HCT116 (cell line): ENCODE measurements around the gene TET3. TPM values are rescaled to one million over a fixed set of nuclear protein-coding genes. Genes with fewer than 3 reads are reported as not detected.

Experiments
- ATAC-seq: fragments of 200-7000 bp; cut with Tn5 transposase; 2 replicates; pipeline ENCODE4 v1.9.1; 2020; ENCODE audit warnings: mild to moderate bottlenecking, moderate library complexity
- BruUV-seq: library from RNA; stranded (reverse); fragments of 400-500 nt; replicated peaks from 2 replicates; lab custom pipeline; 2021; lab: Mats Ljungman, UMichigan
- CTCF ChIA-PET: fragments of 300-600 bp; sonication (Branson Sonifier 250); formaldehyde crosslinking; loops from one replicate; lab custom pipeline; 2021; ENCODE audit warnings: antibody characterized with exemption; lab: Charles Lee
- POLR2A ChIA-PET: fragments of 300-600, 350-600 bp; sonication (Branson Sonifier 250); formaldehyde crosslinking; loops from one replicate; lab custom pipeline; 2021; ENCODE audit warnings: antibody characterized with exemption; lab: Charles Lee
- RAD21 ChIA-PET, 2 experiments: fragments of 300-600 bp; sonication (Branson Sonifier 250); formaldehyde crosslinking; loops; one replicate each; lab custom pipeline; 2023; ENCODE audit warnings: low total read pairs in 2 of 2; ENCODE audit not compliant: uncharacterized antibody in 2 of 2, unreplicated experiment in 2 of 2, low non-redundant PET in 1 of 2; lab: Charles Lee
- DNase-seq: peaks from one replicate; pipeline ENCODE4 v3.0.0-alpha.2; 2010; ENCODE audit warnings: low read depth, low spot score
- H2AFZ ChIP-seq: fragments of 200-600 bp; shearing (Covaris generic), sonication (generic); 2 replicates; pipeline ENCODE4 v1.6.1; 2017; ENCODE audit warnings: low read depth, mixed run types, mixed read lengths, antibody characterized with exemption, low read length; ENCODE audit not compliant: poor library complexity, severe bottlenecking
- H3K27ac ChIP-seq: 2 replicates; pipeline ENCODE4 v1.5.1; 2012; ENCODE audit warnings: low read depth, low read length
- H3K27me3 ChIP-seq: fragments of 200-600 bp; sonication (generic); 2 replicates; pipeline ENCODE4 v1.6.1; 2016; ENCODE audit warnings: mixed run types, low read length, mixed read lengths; ENCODE audit not compliant: insufficient read depth
- H3K36me3 ChIP-seq, 2 experiments: fragments of 200-500 bp in 1 of 2; fragments of 200-600 bp in 1 of 2; sonication (Bioruptor generic) in 1 of 2; sonication (generic) in 1 of 2; 2 replicates each; pipeline versions ENCODE4 v1.5.1 to v1.6.1; 2014 to 2016; ENCODE audit warnings: low read length in 2 of 2, inconsistent platforms in 1 of 2, mixed read lengths in 1 of 2, mixed run types in 1 of 2; ENCODE audit not compliant: insufficient read depth in 2 of 2, control insufficient read depth in 1 of 2
- H3K4me1 ChIP-seq, 2 experiments: fragments of 200-600 bp in 1 of 2; sonication (generic) in 1 of 2; 2 replicates each; pipeline versions ENCODE4 v1.5.1 to v1.6.1; 2012 to 2017; ENCODE audit warnings: low read length in 2 of 2, inconsistent platforms in 1 of 2, mild to moderate bottlenecking in 1 of 2, mixed read lengths in 1 of 2, mixed run types in 1 of 2, moderate library complexity in 1 of 2; ENCODE audit not compliant: insufficient read depth in 2 of 2, control insufficient read depth in 1 of 2
- H3K4me2 ChIP-seq: fragments of 200-600 bp; sonication (generic); 2 replicates; pipeline ENCODE4 v1.6.1; 2017; ENCODE audit warnings: mixed run types, low read length, mixed read lengths
- H3K4me3 ChIP-seq, 2 experiments: fragments of 200-600 bp in 1 of 2; sonication (generic) in 1 of 2; replicated peaks in 1 of 2; 2 replicates each; pipeline ENCODE4 v1.5.1; 2011 to 2016; ENCODE audit warnings: low read length in 2 of 2, control low read depth in 1 of 2, low read depth in 1 of 2, mild to moderate bottlenecking in 1 of 2, mixed read lengths in 1 of 2, mixed run types in 1 of 2
- H3K79me2 ChIP-seq: fragments of 200-600 bp; sonication (generic); 2 replicates; pipeline ENCODE4 v1.6.1; 2017; ENCODE audit warnings: mild to moderate bottlenecking, mixed run types, low read length, moderate library complexity, mixed read lengths; ENCODE audit not compliant: insufficient read depth
- H3K9ac ChIP-seq: fragments of 200-600 bp; sonication (generic); 2 replicates; pipeline ENCODE4 v1.6.1; 2016; ENCODE audit warnings: low read length, mixed read lengths
- H3K9me2 ChIP-seq: fragments of 200-600 bp; sonication (generic), shearing (Covaris generic); 2 replicates; pipeline ENCODE4 v1.6.1; 2017; ENCODE audit warnings: mixed run types, mild to moderate bottlenecking, moderate library complexity; ENCODE audit not compliant: insufficient read depth
- H3K9me3 ChIP-seq, 2 experiments: fragments of 200-500 bp in 1 of 2; fragments of 200-600 bp in 1 of 2; sonication (Bioruptor generic) in 1 of 2; sonication (generic) in 1 of 2; 2 replicates each; pipeline ENCODE4 v1.6.1; 2014 to 2017; ENCODE audit warnings: low read length in 2 of 2, mixed read lengths in 2 of 2, inconsistent platforms in 1 of 2, low read depth in 1 of 2, mild to moderate bottlenecking in 1 of 2, mixed run types in 1 of 2, moderate library complexity in 1 of 2; ENCODE audit not compliant: control insufficient read depth in 1 of 2, insufficient read depth in 1 of 2
- H4K20me1 ChIP-seq: fragments of 200-600 bp; sonication (generic), shearing (Covaris generic); 2 replicates; pipeline ENCODE4 v1.6.1; 2017; ENCODE audit warnings: mixed run types, mild to moderate bottlenecking, moderate library complexity; ENCODE audit not compliant: insufficient read depth
- ATF3 ChIP-seq: IDR thresholded peaks from 2 replicates; pipeline ENCODE4 v1.6.1; 2012
- CBX3 ChIP-seq: IDR thresholded peaks from 2 replicates; pipeline ENCODE4 v1.6.1; 2012; ENCODE audit warnings: low read depth
- FOSL1 ChIP-seq: IDR thresholded peaks from 2 replicates; pipeline ENCODE4 v1.6.1; 2012; ENCODE audit warnings: low read depth
- JUND ChIP-seq: IDR thresholded peaks from 2 replicates; pipeline ENCODE4 v1.6.1; 2012
- POLR2A ChIP-seq: IDR thresholded peaks from 2 replicates; pipeline ENCODE4 v1.7.0; 2011; ENCODE audit warnings: borderline replicate concordance; ENCODE audit not compliant: insufficient read depth, insufficient read length; ENCODE audit errors: extremely low read depth
- RAD21 ChIP-seq: IDR thresholded peaks from 2 replicates; pipeline ENCODE4 v1.6.1; 2012; ENCODE audit warnings: low read depth, mild to moderate bottlenecking
- REST ChIP-seq: IDR thresholded peaks from 2 replicates; pipeline ENCODE4 v1.6.1; 2012; ENCODE audit warnings: low read depth
- SIN3A ChIP-seq: IDR thresholded peaks from 2 replicates; pipeline ENCODE4 v1.6.1; 2012; ENCODE audit warnings: low read depth
- intact Hi-C: fragments of 100-400 bp; cut with micrococcal nuclease; formaldehyde crosslinking; loops from 2 replicates; pipeline ENCODE4 v1.10.0; 2022
- total RNA-seq: library from RNA; stranded (reverse); gene quantifications from one replicate; pipeline ENCODE4 v1.2.1, GENCODE V29; 2021; ENCODE audit not compliant: unreplicated experiment

TET3 gene
- total RNA-seq, 1 experiment from 2014 or later: 15.4 TPM

- Histone ChIP-seq H3K4me3 (no peak overlapping the region), H3K27ac (no peak overlapping the region), H3K27me3 (no peaks in the 10 kb centered on the region), H3K9ac (no peak overlapping the region), H2AFZ (no peak overlapping the region), H3K36me3 (no peaks in the 10 kb centered on the region), H3K4me2 (no peak overlapping the region), H4K20me1 (peaks cover 23% of the 10 kb centered on the region; the same call in 1 of the 2 replicates), H3K9me2 (no peaks in the 10 kb centered on the region), H3K9me3 (no peaks in the 10 kb centered on the region), H3K4me1 (no peaks in the 10 kb centered on the region), H3K79me2 (peaks cover 85% of the 10 kb centered on the region)
- intact Hi-C loops: no loop called here
- ATAC-seq (no peak), DNase-seq (no peak)
- RAD21 ChIA-PET: no interaction called here
- TF ChIP-seq RAD21 (no peak), FOSL1 (no peak), CBX3 (no peak), REST (no peak), ATF3 (no peak)
- CTCF ChIA-PET: no interaction called here
- no TSS peak for BruUV-seq
- POLR2A ChIA-PET: no interaction called here
These were observed 45.1 kb downstream of the TET3 start for GRCh38 chr2:74029714-74030397.

GRCh38 chr2:74031221-74031620 lies 46.5 kb downstream of the TET3 start:
- H4K20me1 ChIP-seq: peaks cover 26% of the 10 kb centered on the region; the same call in 1 of the 2 replicates
- H3K27me3 ChIP-seq: no peaks in the 10 kb centered on the region
- no peak overlapping the region for H3K4me3 ChIP-seq
- no peaks in the 10 kb centered on the region for H3K4me1 ChIP-seq
- DNase-seq (no peak), ATAC-seq (no peak)
- no peak overlapping the region for H3K9ac ChIP-seq
- H3K36me3 ChIP-seq: no peaks in the 10 kb centered on the region
- TF ChIP-seq REST (no peak), SIN3A (no peak), JUND (no peak), RAD21 (no peak), POLR2A (no peak), CBX3 (no peak)
- no peak overlapping the region for H2AFZ ChIP-seq
- intact Hi-C loops: no loop called here
- ChIA-PET POLR2A (no interaction called here), CTCF (no interaction called here), RAD21 (no interaction called here)
- BruUV-seq: no TSS peak
- peaks cover 85% of the 10 kb centered on the region for H3K79me2 ChIP-seq
- no peak overlapping the region for H3K27ac ChIP-seq
- no peaks in the 10 kb centered on the region for H3K9me2 ChIP-seq
- H3K4me2 ChIP-seq: no peak overlapping the region
- H3K9me3 ChIP-seq: no peaks in the 10 kb centered on the region
